Hepatocyte (in vitro differentiated cells): ENCODE data around the gene KANK4. TPM values are rescaled to one million over a fixed set of nuclear protein-coding genes. Genes with fewer than 3 reads are reported as not detected.

ENCODE experiments used
- DNase-seq: peaks from one replicate; pipeline ENCODE4 v3.0.0-alpha.2; 2016; ENCODE audit warnings: low spot score
- H2AFZ ChIP-seq: fragments of 200-600 bp; sonication (generic); 2 replicates; pipeline ENCODE4 v1.6.0; 2016; ENCODE audit warnings: antibody characterized with exemption, mild to moderate bottlenecking
- H3K27ac ChIP-seq: fragments of 200-600 bp; sonication (generic); 2 replicates; pipeline ENCODE4 v1.5.1; 2016; ENCODE audit warnings: mild to moderate bottlenecking
- H3K27me3 ChIP-seq: fragments of 200-600 bp; sonication (generic); 2 replicates; pipeline ENCODE4 v1.6.1; 2016
- H3K36me3 ChIP-seq: fragments of 200-600 bp; sonication (generic); replicated peaks from 2 replicates; pipeline ENCODE4 v1.5.1; 2016; ENCODE audit warnings: low read depth; ENCODE audit not compliant: insufficient read depth
- H3K4me1 ChIP-seq: fragments of 200-600 bp; sonication (generic); 2 replicates; pipeline ENCODE4 v1.5.1; 2016; ENCODE audit warnings: mild to moderate bottlenecking, moderate library complexity; ENCODE audit not compliant: insufficient read depth
- H3K4me2 ChIP-seq: fragments of 200-600 bp; sonication (generic); 2 replicates; pipeline ENCODE4 v1.6.0; 2016
- H3K4me3 ChIP-seq: fragments of 200-600 bp; sonication (generic); 2 replicates; pipeline ENCODE4 v1.5.1; 2016; ENCODE audit warnings: mild to moderate bottlenecking
- H3K79me2 ChIP-seq: fragments of 200-600 bp; sonication (generic); 2 replicates; pipeline ENCODE4 v1.6.0; 2017; ENCODE audit warnings: mild to moderate bottlenecking
- H3K9me2 ChIP-seq: fragments of 200-600 bp; sonication (generic); replicated peaks from 2 replicates; pipeline ENCODE4 v1.6.0; 2017; ENCODE audit warnings: mild to moderate bottlenecking; ENCODE audit not compliant: insufficient read depth
- H3K9me3 ChIP-seq: fragments of 200-600 bp; sonication (generic); 2 replicates; pipeline ENCODE4 v1.5.1; 2016; ENCODE audit warnings: low read depth, mild to moderate bottlenecking
- H4K20me1 ChIP-seq: fragments of 200-600 bp; sonication (generic); 2 replicates; pipeline ENCODE4 v1.6.0; 2016; ENCODE audit warnings: mild to moderate bottlenecking; ENCODE audit not compliant: insufficient read depth, poor library complexity, severe bottlenecking
- EZH2 ChIP-seq: fragments of 200-600 bp; sonication (generic); IDR thresholded peaks from 2 replicates; pipeline ENCODE4 v1.6.1; 2016; ENCODE audit warnings: antibody characterized with exemption, mild to moderate bottlenecking, borderline replicate concordance
- EZH2phosphoT487 ChIP-seq: fragments of 200-600 bp; sonication (generic); IDR thresholded peaks from one replicate; pipeline ENCODE4 v1.6.1; 2018; ENCODE audit warnings: antibody characterized with exemption, mild to moderate bottlenecking, low read depth, moderate library complexity; ENCODE audit not compliant: unreplicated experiment, severe bottlenecking
- WGBS: methylation state at CpG from one replicate; pipeline ENCODE4 v1.1.6; 2016; ENCODE audit warnings: low lambda C conversion rate; ENCODE audit errors: missing lambda C conversion rate; 5-methylcytosine and 5-hydroxymethylcytosine counted together
- polyA plus RNA-seq: library from polyadenylated mRNA; unstranded; fragments of >200 nt; fragmentation: Nextera tagmentation; extraction: Ambion mirVana; gene quantifications from 2 replicates; pipeline ENCODE4 v1.2.1, GENCODE V29; 2016
- total RNA-seq: library from RNA; depleted of rRNA; stranded (reverse); fragments of >200 nt; gene quantifications from 2 replicates; pipeline ENCODE4 v1.2.3, GENCODE V29; 2014
- TF ChIP-seq, protein P1 (sequence below): fragments of 200-600 bp; sonication (generic); IDR thresholded peaks from 2 replicates; pipeline ENCODE4 v1.5.1; 2016; ENCODE audit warnings: antibody characterized with exemption, mild to moderate bottlenecking; ENCODE audit not compliant: poor library complexity

Gene KANK4
- total and polyA plus RNA-seq, 2 experiments from 2014 or later, result 6.0 to 7.7 TPM

DNA sequence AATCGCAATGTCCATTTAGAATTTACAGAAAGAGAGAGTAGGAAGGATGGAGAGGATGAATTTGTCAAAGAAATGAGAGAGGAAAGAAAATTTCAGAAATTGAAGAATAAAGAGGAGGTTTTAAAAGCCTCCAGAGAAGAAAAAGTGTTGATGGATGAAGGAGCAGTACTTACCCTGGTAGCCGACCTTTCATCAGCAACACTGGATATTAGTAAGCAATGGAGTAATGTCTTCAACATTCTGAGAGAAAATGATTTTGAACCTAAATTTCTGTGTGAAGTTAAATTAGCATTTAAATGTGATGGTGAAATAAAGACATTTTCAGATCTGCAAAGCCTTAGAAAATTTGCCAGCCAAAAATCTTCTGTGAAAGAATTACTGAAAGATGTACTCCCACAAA lies 112.0 kb downstream of the KANK4 start:
- no peak for TF ChIP-seq EZH2phosphoT487
- TF ChIP-seq, protein P1, sequence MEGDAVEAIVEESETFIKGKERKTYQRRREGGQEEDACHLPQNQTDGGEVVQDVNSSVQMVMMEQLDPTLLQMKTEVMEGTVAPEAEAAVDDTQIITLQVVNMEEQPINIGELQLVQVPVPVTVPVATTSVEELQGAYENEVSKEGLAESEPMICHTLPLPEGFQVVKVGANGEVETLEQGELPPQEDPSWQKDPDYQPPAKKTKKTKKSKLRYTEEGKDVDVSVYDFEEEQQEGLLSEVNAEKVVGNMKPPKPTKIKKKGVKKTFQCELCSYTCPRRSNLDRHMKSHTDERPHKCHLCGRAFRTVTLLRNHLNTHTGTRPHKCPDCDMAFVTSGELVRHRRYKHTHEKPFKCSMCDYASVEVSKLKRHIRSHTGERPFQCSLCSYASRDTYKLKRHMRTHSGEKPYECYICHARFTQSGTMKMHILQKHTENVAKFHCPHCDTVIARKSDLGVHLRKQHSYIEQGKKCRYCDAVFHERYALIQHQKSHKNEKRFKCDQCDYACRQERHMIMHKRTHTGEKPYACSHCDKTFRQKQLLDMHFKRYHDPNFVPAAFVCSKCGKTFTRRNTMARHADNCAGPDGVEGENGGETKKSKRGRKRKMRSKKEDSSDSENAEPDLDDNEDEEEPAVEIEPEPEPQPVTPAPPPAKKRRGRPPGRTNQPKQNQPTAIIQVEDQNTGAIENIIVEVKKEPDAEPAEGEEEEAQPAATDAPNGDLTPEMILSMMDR, result no peak
- no peak for TF ChIP-seq EZH2
- Histone ChIP-seq H3K36me3 (no peaks in the 10 kb centered on the region), H4K20me1 (no peaks in the 10 kb centered on the region), H3K27me3 (no peaks in the 10 kb centered on the region), H3K4me1 (no peaks in the 10 kb centered on the region), H3K4me2 (no peak overlapping the region), H3K9me2 (no peaks in the 10 kb centered on the region), H3K9me3 (peaks cover 6% of the 10 kb centered on the region), H3K27ac (no peak overlapping the region), H3K79me2 (no peaks in the 10 kb centered on the region), H3K4me3 (no peak overlapping the region), H2AFZ (no peak overlapping the region)
- no peak for DNase-seq
- WGBS, result 94% methylated on average over 2 of the region's 2 CpGs

DNA sequence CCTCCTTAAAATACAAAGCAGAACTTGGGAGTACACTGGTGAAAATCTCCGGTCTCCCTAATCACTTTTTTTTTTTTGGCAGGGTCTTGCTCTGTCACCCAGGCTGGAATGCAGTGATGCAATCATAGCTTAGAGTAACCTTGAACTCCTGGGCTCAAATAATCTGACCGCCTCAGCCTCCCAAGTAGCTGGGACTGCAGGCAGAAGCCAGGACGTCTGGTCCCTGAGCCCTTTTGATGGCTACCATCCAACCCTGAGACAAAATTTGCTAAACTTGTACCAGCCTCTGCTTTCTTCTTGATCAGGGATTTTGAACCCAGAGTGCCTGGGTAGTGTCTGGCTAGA lies 120.5 kb downstream of the KANK4 start:
- no peaks in the 10 kb centered on the region for H4K20me1 ChIP-seq
- no peaks in the 10 kb centered on the region for H3K36me3 ChIP-seq
- no peaks in the 10 kb centered on the region for H3K9me3 ChIP-seq
- no peak overlapping the region for H3K4me3 ChIP-seq
- DNase-seq, result no peak
- no peak overlapping the region for H3K27ac ChIP-seq
- no peak overlapping the region for H2AFZ ChIP-seq
- no peaks in the 10 kb centered on the region for H3K9me2 ChIP-seq
- H3K27me3 ChIP-seq, result peaks cover 13% of the 10 kb centered on the region
- WGBS, result 18% methylated on average over 3 of the region's 3 CpGs
- TF ChIP-seq, protein P1, result no peak
- TF ChIP-seq EZH2phosphoT487, result no peak
- TF ChIP-seq EZH2, result no peak
- no peaks in the 10 kb centered on the region for H3K4me1 ChIP-seq
- H3K79me2 ChIP-seq, result no peaks in the 10 kb centered on the region
- H3K4me2 ChIP-seq, result no peak overlapping the region

DNA sequence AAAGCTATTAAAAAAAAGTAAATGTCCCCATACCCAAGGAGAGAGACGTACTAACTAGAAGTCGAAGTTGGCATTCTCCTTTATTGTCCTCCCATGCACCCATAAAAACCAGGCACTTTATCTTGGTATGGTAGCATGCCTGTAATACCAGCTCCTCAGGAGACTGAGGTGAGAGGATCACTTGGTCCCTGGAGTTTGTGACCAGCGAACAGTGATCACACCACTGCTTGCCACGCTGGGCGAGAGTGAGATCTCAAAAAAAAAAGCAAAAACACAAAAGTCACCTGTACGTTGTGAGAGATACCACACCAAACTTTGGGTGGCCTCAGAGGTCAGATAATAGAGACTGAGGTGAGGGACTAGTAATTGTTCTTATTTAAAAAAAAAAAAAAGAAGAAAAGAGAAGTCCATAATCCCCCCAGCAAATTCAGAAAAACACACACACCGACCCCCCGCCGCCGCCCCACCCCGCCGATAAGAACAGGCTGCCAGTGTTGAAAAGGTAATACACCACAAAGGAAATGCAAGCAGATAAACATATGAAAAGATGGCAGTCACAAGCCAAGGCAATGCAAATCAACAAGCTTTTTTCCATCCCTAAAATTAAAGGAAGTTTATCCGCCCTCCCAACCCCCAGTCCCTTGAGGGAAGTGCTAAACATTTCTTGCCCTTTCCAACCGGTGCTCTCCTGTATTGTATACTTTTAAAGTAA lies 121.0 kb downstream of the KANK4 start:
- no peaks in the 10 kb centered on the region for H3K9me3 ChIP-seq
- H3K4me2 ChIP-seq, result no peak overlapping the region
- H3K27me3 ChIP-seq, result peaks cover 13% of the 10 kb centered on the region
- no peaks in the 10 kb centered on the region for H4K20me1 ChIP-seq
- H3K4me3 ChIP-seq, result no peak overlapping the region
- H3K79me2 ChIP-seq, result no peaks in the 10 kb centered on the region
- no peak overlapping the region for H3K27ac ChIP-seq
- DNase-seq, result no peak
- no peaks in the 10 kb centered on the region for H3K36me3 ChIP-seq
- H3K4me1 ChIP-seq, result no peaks in the 10 kb centered on the region
- H2AFZ ChIP-seq, result no peak overlapping the region
- TF ChIP-seq, protein P1, result no peak
- no peak for TF ChIP-seq EZH2
- no peak for TF ChIP-seq EZH2phosphoT487
- WGBS, result 40% methylated on average over 14 of the region's 14 CpGs
- no peaks in the 10 kb centered on the region for H3K9me2 ChIP-seq
